Colonic mucosa (tissue), 4 donors: Measurements from ENCODE around the gene FOXA2. TPM values are rescaled to one million over a fixed set of nuclear protein-coding genes. Genes with fewer than 3 reads are reported as not detected.

Experiments used
- DNase-seq: peaks from one replicate; pipeline ENCODE4 v3.0.0-alpha.2; 2020
- H3K27ac ChIP-seq: fragments of 200-600 bp; one replicate; pipeline ENCODE4 v1.8.0; 2021
- H3K27me3 ChIP-seq: fragments of 200-600 bp; one replicate; pipeline ENCODE4 v1.8.0; 2021
- H3K36me3 ChIP-seq: fragments of 200-600 bp; one replicate; pipeline ENCODE4 v1.8.0; 2021
- H3K4me1 ChIP-seq: fragments of 200-600 bp; one replicate; pipeline ENCODE4 v1.8.0; 2021; ENCODE audit warnings: mild to moderate bottlenecking
- H3K4me3 ChIP-seq: fragments of 200-600 bp; one replicate; pipeline ENCODE4 v1.8.0; 2021
- H3K9ac ChIP-seq, 2 donors: one replicate each; pipeline ENCODE4 v1.7.0; 2013; ENCODE audit warnings: control low read depth in 2 of 2, low read depth in 2 of 2, low read length in 2 of 2
- H3K9me3 ChIP-seq: fragments of 200-600 bp; one replicate; pipeline ENCODE4 v1.8.0; 2021
- CTCF ChIP-seq: fragments of 200-600 bp; IDR thresholded peaks from one replicate; pipeline ENCODE4 v1.8.0; 2022; ENCODE audit warnings: antibody characterized with exemption, mild to moderate bottlenecking
- intact Hi-C: fragments of 100-400 bp; cut with DNase I; formaldehyde crosslinking; loops from one replicate; pipeline ENCODE4 v1.14.1; 2022
- total RNA-seq, 2 donors: library from RNA; stranded (reverse); fragmentation: NEBNext Ultra II Directional in 1 of 2; extraction: Animal tissue kit (Norgen Biotek cat#: 25700) in 1 of 2; gene quantifications; one replicate each; pipeline ENCODE4 v1.2.1, GENCODE V29; 2021
- donor health status: healthy.
- donor health status: DM: no; HTN: no; CAD: no.
- donor health status: DM: no; HTN: no; CAD: no.

Gene FOXA2
- total RNA-seq, 2 donors from 2014 or later: 27.9 to 29.1 TPM

- no peak for DNase-seq
- Histone ChIP-seq H3K9me3 (no peaks in the 10 kb centered on the region), H3K9ac (peak overlapping the region in 1 of 2 donors; percentile 32), H3K4me1 (no peaks in the 10 kb centered on the region), H3K4me3 (peak overlapping the region; percentile 35), H3K36me3 (no peaks in the 10 kb centered on the region), H3K27me3 (peaks cover 21% of the 10 kb centered on the region), H3K27ac (no peak overlapping the region)
- intact Hi-C loops: no loop called here
- TF ChIP-seq CTCF: no peak
Measured at GRCh38 chr20:22576733-22577514, 7.4 kb downstream of the FOXA2 start.

GRCh38 chr20:22576273-22576672 lies 8.1 kb downstream of the FOXA2 start:
- Histone ChIP-seq H3K27ac (no peak overlapping the region), H3K4me3 (no peak overlapping the region), H3K4me1 (no peaks in the 10 kb centered on the region), H3K9me3 (no peaks in the 10 kb centered on the region), H3K27me3 (peaks cover 20% of the 10 kb centered on the region), H3K36me3 (no peaks in the 10 kb centered on the region), H3K9ac (peak overlapping the region in 1 of 2 donors; percentile 15)
- no peak for TF ChIP-seq CTCF
- intact Hi-C loops: no loop called here
- no peak for DNase-seq

- Histone ChIP-seq H3K9me3 (no peaks in the 10 kb centered on the region), H3K4me1 (no peaks in the 10 kb centered on the region), H3K9ac (no peak overlapping the region), H3K36me3 (no peaks in the 10 kb centered on the region), H3K4me3 (no peak overlapping the region), H3K27me3 (peaks cover 20% of the 10 kb centered on the region), H3K27ac (no peak overlapping the region)
- TF ChIP-seq CTCF: no peak
- intact Hi-C loops: no loop called here
- DNase-seq: no peak
Measured at GRCh38 chr20:22575737-22576136, 8.6 kb downstream of the FOXA2 start.

- Histone ChIP-seq H3K4me3 (no peak overlapping the region), H3K27ac (no peak overlapping the region)
Measured at GRCh38 chr20:22575087-22575721, 9.2 kb downstream of the FOXA2 start.

GRCh38 chr20:22574545-22575086 lies 9.8 kb downstream of the FOXA2 start:
- no peaks in the 10 kb centered on the region for H3K36me3 ChIP-seq
- H3K9me3 ChIP-seq: no peaks in the 10 kb centered on the region
- no peak overlapping the region for H3K9ac ChIP-seq
- intact Hi-C loops: no loop called here
- no peak overlapping the region for H3K27ac ChIP-seq
- no peaks in the 10 kb centered on the region for H3K4me1 ChIP-seq
- no peak for TF ChIP-seq CTCF
- H3K4me3 ChIP-seq: no peak overlapping the region
- DNase-seq: no peak
- peaks cover 20% of the 10 kb centered on the region for H3K27me3 ChIP-seq

More at GRCh38 chr20:22575087-22575721, 9.2 kb downstream of the FOXA2 start:
- Histone ChIP-seq H3K4me1 (no peaks in the 10 kb centered on the region), H3K9me3 (no peaks in the 10 kb centered on the region), H3K36me3 (no peaks in the 10 kb centered on the region), H3K27me3 (peaks cover 20% of the 10 kb centered on the region), H3K9ac (no peak overlapping the region)
- DNase-seq: peak; percentile 52
- no peak for TF ChIP-seq CTCF
- intact Hi-C loops: no loop called here
